GM12892 (cell line): ENCODE results near the gene TBC1D26.

Source experiments
- POLR2A ChIP-seq: IDR thresholded peaks from 2 replicates; pipeline ENCODE4 v1.6.1; 2011; ENCODE audit warnings: low read depth, low read length, control low read depth
- POLR2AphosphoS5 ChIP-seq: IDR thresholded peaks from 2 replicates; pipeline ENCODE4 v1.6.1; 2011; ENCODE audit warnings: low read depth, low read length, control low read depth

DNA sequence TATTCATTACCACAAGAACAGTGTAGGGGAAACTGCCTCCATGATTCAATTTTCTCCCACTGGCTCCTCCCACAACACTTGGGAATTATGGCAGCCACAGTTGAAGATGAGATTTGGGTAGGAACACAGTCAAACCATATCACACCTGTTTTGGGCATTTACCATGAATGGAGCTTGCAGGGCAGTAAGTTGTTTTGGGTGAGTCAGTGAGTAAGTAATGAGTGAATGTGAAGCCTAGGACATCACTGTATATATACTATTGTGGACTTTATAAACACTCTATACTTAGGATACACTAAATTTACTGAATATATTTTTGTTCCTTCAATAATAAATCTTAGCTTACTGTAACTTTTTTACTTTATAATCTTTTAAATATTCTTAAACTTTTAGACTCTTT, 48.1 kb downstream of the TBC1D26 start:
- TF ChIP-seq POLR2AphosphoS5 (no peak), POLR2A (no peak)
